Mesendoderm (in vitro differentiated cells): ENCODE results near the gene IL34.
A peak's percentile ranks its signal among the peaks of the same experiment; 100 is the strongest.

Source experiments
- DNase-seq: peaks from one replicate; pipeline ENCODE4 v3.0.0; 2013
- H2AK5ac ChIP-seq: 2 replicates; pipeline ENCODE4 v1.6.1; 2013; ENCODE audit warnings: low read length, inconsistent platforms
- H2BK120ac ChIP-seq: 2 replicates; pipeline ENCODE4 v1.6.1; 2013; ENCODE audit warnings: low read depth, mild to moderate bottlenecking, low read length, moderate library complexity, mixed read lengths
- H2BK15ac ChIP-seq: replicated peaks from 2 replicates; pipeline ENCODE4 v1.6.1; 2013; ENCODE audit warnings: low read depth, mild to moderate bottlenecking, moderate library complexity
- H2BK5ac ChIP-seq: 2 replicates; pipeline ENCODE4 v1.6.1; 2013; ENCODE audit warnings: low read length, inconsistent platforms
- H3K18ac ChIP-seq: 2 replicates; pipeline ENCODE4 v1.6.1; 2013; ENCODE audit warnings: mild to moderate bottlenecking, low read length, mixed read lengths
- H3K23ac ChIP-seq: one replicate; pipeline ENCODE4 v1.6.1; 2013; ENCODE audit warnings: low read length
- H3K27ac ChIP-seq: 2 replicates; pipeline ENCODE4 v1.5.1; 2013; ENCODE audit warnings: low read depth, mild to moderate bottlenecking, inconsistent platforms, low read length, moderate library complexity
- H3K27me3 ChIP-seq: 2 replicates; pipeline ENCODE4 v1.6.1; 2013; ENCODE audit warnings: low read length, control low read depth, mild to moderate bottlenecking, inconsistent platforms; ENCODE audit not compliant: insufficient read depth, poor library complexity
- H3K36me3 ChIP-seq: 2 replicates; pipeline ENCODE4 v1.6.1; 2013; ENCODE audit warnings: low read length, inconsistent platforms; ENCODE audit not compliant: control insufficient read depth, insufficient read depth
- H3K4ac ChIP-seq: one replicate; pipeline ENCODE4 v1.6.1; 2013; ENCODE audit warnings: low read depth, mild to moderate bottlenecking, low read length, moderate library complexity
- H3K4me1 ChIP-seq: 2 replicates; pipeline ENCODE4 v1.6.1; 2013; ENCODE audit warnings: low read depth, low read length, inconsistent platforms; ENCODE audit not compliant: control insufficient read depth
- H3K4me2 ChIP-seq: 2 replicates; pipeline ENCODE4 v1.6.1; 2013; ENCODE audit warnings: low read length
- H3K4me3 ChIP-seq: 2 replicates; pipeline ENCODE4 v1.5.1; 2013; ENCODE audit warnings: mild to moderate bottlenecking, low read length
- H3K56ac ChIP-seq: one replicate; pipeline ENCODE4 v1.6.1; 2013; ENCODE audit warnings: low read length
- H3K79me1 ChIP-seq: 2 replicates; pipeline ENCODE4 v1.6.1; 2013; ENCODE audit warnings: low read length, inconsistent platforms
- H3K79me2 ChIP-seq: 2 replicates; pipeline ENCODE4 v1.6.1; 2013; ENCODE audit warnings: mild to moderate bottlenecking, low read length; ENCODE audit not compliant: control insufficient read depth, insufficient read depth
- H3K9ac ChIP-seq: 2 replicates; pipeline ENCODE4 v1.6.1; 2013; ENCODE audit warnings: low read length, inconsistent platforms
- H4K5ac ChIP-seq: one replicate; pipeline ENCODE4 v1.6.1; 2013; ENCODE audit warnings: low read length
- H4K8ac ChIP-seq: one replicate; pipeline ENCODE4 v1.6.1; 2013; ENCODE audit warnings: low read depth, mild to moderate bottlenecking, control low read depth, low read length, moderate library complexity
- WGBS: extraction: QIAGEN DNeasy Blood & Tissue Kit; methylation state at CpG from one replicate; pipeline ENCODE4 v1.1.7; 2013; ENCODE audit warnings: low lambda C conversion rate, missing lambda C conversion rate; ENCODE audit not compliant: insufficient coverage; ENCODE audit errors: extremely low coverage; 5-methylcytosine and 5-hydroxymethylcytosine counted together

The IL34 gene

DNA sequence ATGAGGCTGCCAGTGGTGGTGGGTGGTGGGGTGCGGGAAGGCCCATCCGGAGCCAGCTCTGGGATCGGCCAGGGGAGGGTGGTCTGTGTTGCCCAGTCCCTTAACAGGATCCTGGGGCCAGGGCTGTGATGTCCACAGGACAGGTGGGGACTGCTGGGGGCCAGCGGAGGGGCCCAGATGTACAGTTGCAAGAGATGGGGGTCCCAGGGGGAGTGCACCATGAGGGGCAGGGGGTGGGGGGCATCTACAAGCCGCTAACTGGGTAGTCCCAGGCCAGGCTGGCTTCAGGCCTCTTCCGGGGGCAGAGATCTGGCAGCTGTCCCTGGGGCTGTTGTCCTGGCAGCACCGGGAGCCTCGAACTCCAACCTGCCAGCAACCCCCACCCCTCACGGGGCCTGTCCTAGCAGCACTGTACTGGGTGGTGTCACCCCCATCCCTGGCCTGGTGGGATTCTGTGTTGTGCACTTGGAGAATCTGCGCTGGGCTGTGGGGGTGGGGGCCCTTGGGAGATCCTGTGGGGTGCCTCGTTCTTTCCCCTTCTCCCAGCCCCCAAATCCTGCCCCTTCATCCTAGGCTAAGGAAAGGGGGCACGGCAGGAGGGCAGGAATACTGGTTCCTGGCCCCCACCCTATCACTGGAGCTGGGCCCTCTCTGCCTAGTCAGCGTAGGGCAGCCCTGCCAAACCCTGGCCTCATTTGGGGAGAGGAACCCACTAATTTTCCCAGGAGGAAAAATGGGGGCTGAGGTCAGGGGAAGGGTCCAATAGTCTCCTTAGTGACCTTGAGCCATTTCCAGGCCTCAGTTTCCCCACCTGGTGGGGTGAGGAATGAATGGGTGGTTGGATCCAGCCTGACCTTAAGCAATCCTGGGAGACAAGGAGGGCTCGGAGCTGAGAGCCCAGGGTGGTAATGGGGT lies 38.0 kb downstream of the IL34 start:
- peak overlapping the region; percentile 34 for H3K9ac ChIP-seq
- no peak overlapping the region for H2AK5ac ChIP-seq
- H3K27me3 ChIP-seq = no peaks in the 10 kb centered on the region
- no peak overlapping the region for H4K8ac ChIP-seq
- H3K56ac ChIP-seq = peak overlapping the region; percentile 84
- no peaks in the 10 kb centered on the region for H3K4me1 ChIP-seq
- WGBS = no CpG with 5 or more reads among the region's 14 CpGs
- peaks cover 2% of the 10 kb centered on the region for H3K79me1 ChIP-seq
- no peak overlapping the region for H2BK15ac ChIP-seq
- H3K79me2 ChIP-seq = no peaks in the 10 kb centered on the region
- H2BK5ac ChIP-seq = no peak overlapping the region
- no peak overlapping the region for H3K23ac ChIP-seq
- peak overlapping the region; percentile 14 for H3K4me2 ChIP-seq
- no peak overlapping the region for H4K5ac ChIP-seq
- H3K27ac ChIP-seq = no peak overlapping the region
- no peaks in the 10 kb centered on the region for H3K36me3 ChIP-seq
- DNase-seq = no peak
- H2BK120ac ChIP-seq = no peak overlapping the region
- no peak overlapping the region for H3K18ac ChIP-seq
- no peak overlapping the region for H3K4ac ChIP-seq
- no peak overlapping the region for H3K4me3 ChIP-seq

DNA sequence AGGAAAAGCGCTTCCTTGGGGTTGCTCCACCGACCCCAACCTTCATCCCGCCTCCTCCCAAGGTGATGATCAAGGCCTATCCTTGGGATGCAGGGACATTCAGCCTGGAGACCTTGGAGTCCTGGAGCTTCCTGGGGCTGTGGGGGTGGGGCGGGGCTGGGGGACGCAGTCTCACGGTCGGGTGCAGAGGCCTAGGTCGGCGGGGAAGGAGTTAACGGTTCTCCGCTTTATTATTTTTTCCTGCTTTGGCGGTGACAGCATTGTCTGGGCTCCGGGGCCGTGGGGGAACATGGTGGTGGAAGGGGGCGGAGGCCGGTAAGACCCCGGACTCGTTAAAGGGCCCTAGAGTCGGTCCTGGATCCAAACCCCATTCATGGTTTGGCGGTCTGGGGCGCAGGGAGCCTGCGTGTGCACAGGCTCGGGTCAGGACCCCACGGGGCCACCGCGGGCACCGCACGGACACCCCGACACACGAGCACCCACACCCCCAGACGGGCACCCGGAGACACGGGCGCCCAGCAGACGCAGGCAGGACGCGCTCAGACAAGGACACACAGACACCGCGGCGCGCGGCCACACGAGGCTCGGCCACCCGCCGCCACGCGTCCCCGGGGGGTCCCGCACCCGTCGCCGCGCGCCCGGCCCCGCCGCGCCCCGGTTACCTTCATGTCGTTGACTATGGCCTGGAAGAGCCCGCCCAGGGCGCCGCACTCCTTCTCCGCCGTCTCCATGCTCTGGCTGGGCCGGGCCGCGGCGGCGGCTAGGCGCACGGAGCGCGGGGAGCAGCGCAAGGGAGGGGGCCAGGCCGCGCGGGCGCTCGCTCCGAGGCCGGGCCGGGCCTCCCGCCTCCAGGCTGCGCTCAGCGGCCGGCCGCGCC lies 38.9 kb downstream of the IL34 start:
- no peaks in the 10 kb centered on the region for H3K4me1 ChIP-seq
- H3K4me3 ChIP-seq = peak overlapping the region; percentile 55

DNA sequence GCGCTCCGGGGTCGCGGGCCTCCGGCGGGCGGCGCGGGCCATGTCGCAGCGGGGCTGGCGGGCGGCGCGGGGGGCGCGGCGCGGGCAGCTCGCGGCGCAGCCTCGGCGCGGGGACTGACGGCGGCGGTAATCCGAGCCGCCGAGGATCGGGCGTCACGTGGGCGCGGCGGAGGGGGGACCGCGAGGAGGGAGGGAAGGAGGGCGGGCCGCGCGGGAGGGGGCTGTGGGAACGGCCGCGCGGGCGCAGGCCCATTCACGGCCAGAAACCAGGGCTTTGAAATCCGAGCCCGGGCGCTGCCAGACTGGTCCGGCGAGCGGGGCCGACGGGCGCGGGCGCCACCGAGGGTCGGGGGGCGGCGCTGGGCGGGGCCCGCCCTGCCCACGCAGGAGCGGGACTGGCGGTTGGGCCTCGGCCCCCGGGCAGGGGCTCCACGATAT lies 39.6 kb downstream of the IL34 start, which contains the start of gene MTSS2:
Gene MTSS2, minus strand, starts transcription at position 116 of the 438 bp plus-strand sequence. CDS start 262 bp downstream, outside the sequence.
- Histone ChIP-seq H3K18ac (peak within 1 kb of the TSS; percentile 22), H3K79me2 (no peaks in the 10 kb centered on the region), H2BK5ac (no peak within 1 kb of the TSS), H3K4ac (peak within 1 kb of the TSS; percentile 17), H3K9ac (peak within 1 kb of the TSS; percentile 78), H3K27me3 (no peaks in the 10 kb centered on the region), H3K36me3 (no peaks in the 10 kb centered on the region), H2BK120ac (no peak within 1 kb of the TSS), H4K5ac (no peak within 1 kb of the TSS), H3K4me1 (no peaks in the 10 kb centered on the region), H3K4me3 (peak within 1 kb of the TSS; percentile 55), H4K8ac (no peak within 1 kb of the TSS), H3K27ac (peak within 1 kb of the TSS; percentile 40), H3K79me1 (peaks cover 2% of the 10 kb centered on the region), H3K23ac (no peak within 1 kb of the TSS), H3K4me2 (peak within 1 kb of the TSS; percentile 79), H3K56ac (peak within 1 kb of the TSS; percentile 84), H2BK15ac (no peak within 1 kb of the TSS), H2AK5ac (no peak within 1 kb of the TSS)
- peak; percentile 84 for DNase-seq
- no CpG with 5 or more reads among the region's 72 CpGs for WGBS

More for the DNA sequence above, 38.9 kb downstream of the IL34 start:
- no peak overlapping the region for H4K5ac ChIP-seq
- peak overlapping the region; percentile 79 for H3K4me2 ChIP-seq
- H3K56ac ChIP-seq = peak overlapping the region; percentile 84
- WGBS = no CpG with 5 or more reads among the region's 90 CpGs
- peaks cover 2% of the 10 kb centered on the region for H3K79me1 ChIP-seq
- peak overlapping the region; percentile 40 for H3K27ac ChIP-seq
- no peaks in the 10 kb centered on the region for H3K27me3 ChIP-seq
- peak overlapping the region; percentile 22 for H3K18ac ChIP-seq
- H2BK120ac ChIP-seq = no peak overlapping the region
- H2AK5ac ChIP-seq = no peak overlapping the region
- no peaks in the 10 kb centered on the region for H3K79me2 ChIP-seq
- H3K4ac ChIP-seq = peak overlapping the region; percentile 17
- peak overlapping the region; percentile 78 for H3K9ac ChIP-seq
- no peak overlapping the region for H2BK15ac ChIP-seq
- no peak overlapping the region for H4K8ac ChIP-seq
- H2BK5ac ChIP-seq = no peak overlapping the region
- H3K23ac ChIP-seq = no peak overlapping the region
- no peaks in the 10 kb centered on the region for H3K36me3 ChIP-seq
- peak; percentile 28 for DNase-seq

DNA sequence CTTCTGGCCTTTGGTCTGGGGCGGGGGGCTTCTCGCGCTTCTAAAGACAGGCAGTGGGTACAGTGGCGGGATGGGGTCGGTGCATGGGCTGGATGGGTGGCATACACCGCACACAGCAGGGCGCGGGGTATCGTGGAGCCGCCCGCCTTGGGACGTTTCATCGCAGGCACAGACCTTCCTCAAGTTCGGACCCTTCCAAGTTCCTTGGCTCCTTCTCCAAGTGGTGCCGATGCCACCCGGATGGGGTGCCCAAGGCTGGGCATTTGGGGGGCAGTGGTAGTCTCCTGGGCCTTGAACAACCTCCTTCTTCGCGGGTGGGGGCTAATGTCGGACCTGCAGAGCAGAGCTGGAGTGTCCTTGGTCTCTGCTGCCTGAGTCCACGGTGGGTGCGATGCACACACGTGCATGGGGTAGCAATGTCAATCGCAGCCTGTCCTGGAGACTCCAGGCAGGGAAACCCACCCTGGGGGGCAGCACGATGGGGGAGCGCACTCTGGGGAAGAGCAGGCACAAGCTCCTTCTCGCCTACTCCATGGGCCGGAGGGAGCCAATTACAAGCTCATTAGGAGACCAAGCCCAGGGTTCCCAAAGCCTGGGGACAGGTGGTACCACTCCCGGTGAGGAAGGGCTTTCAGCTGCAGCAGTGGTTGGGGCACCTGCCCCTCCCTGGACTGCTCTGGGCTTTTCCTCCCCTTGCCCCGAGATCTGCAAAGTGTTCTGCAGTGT lies 40.2 kb downstream of the IL34 start:
- H2BK15ac ChIP-seq = no peak overlapping the region
- no peaks in the 10 kb centered on the region for H3K27me3 ChIP-seq
- no peaks in the 10 kb centered on the region for H3K79me2 ChIP-seq
- peak overlapping the region; percentile 15 for H3K4me2 ChIP-seq
- H3K23ac ChIP-seq = no peak overlapping the region
- no peak for DNase-seq
- no peak overlapping the region for H3K27ac ChIP-seq
- H3K4me1 ChIP-seq = no peaks in the 10 kb centered on the region
- WGBS = no CpG with 5 or more reads among the region's 29 CpGs
- H4K8ac ChIP-seq = no peak overlapping the region
- H3K4ac ChIP-seq = no peak overlapping the region
- no peak overlapping the region for H4K5ac ChIP-seq
- peak overlapping the region; percentile 61 for H3K56ac ChIP-seq
- peaks cover 2% of the 10 kb centered on the region for H3K79me1 ChIP-seq
- no peak overlapping the region for H2AK5ac ChIP-seq
- no peak overlapping the region for H2BK120ac ChIP-seq
- H3K4me3 ChIP-seq = no peak overlapping the region
- H3K36me3 ChIP-seq = no peaks in the 10 kb centered on the region
- no peak overlapping the region for H2BK5ac ChIP-seq
- peak overlapping the region; percentile 19 for H3K18ac ChIP-seq
- H3K9ac ChIP-seq = peak overlapping the region; percentile 44

DNA sequence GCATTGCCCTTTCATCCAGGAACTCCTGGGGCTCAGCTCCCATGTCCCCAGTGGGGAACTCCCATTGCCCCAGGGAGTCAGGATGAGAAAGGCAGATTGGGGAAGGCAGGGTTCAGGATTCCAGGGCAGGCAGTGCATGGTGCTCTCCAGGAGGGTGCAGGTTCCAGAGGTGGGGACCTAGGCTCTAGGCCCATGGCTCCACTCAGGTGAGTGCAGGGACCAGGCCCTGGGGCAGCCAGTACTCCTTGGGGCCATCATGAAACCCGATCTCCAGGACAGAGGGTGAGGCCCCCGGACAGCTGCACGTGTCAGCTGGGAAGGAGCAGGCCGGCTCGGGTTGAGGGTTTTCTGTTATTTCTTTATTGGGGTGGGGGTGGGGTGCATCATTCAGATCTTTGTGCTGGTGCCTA lies 40.7 kb downstream of the IL34 start:
- H3K18ac ChIP-seq = no peak overlapping the region
- H3K36me3 ChIP-seq = no peaks in the 10 kb centered on the region
- H3K4me2 ChIP-seq = no peak overlapping the region
- no CpG with 5 or more reads among the region's 5 CpGs for WGBS
- H3K4me1 ChIP-seq = no peaks in the 10 kb centered on the region
- no peak overlapping the region for H4K8ac ChIP-seq
- H3K79me1 ChIP-seq = peaks cover 2% of the 10 kb centered on the region
- H3K79me2 ChIP-seq = no peaks in the 10 kb centered on the region
- no peak overlapping the region for H3K9ac ChIP-seq
- no peak overlapping the region for H3K4ac ChIP-seq
- no peak overlapping the region for H2BK120ac ChIP-seq
- H2BK5ac ChIP-seq = no peak overlapping the region
- no peak overlapping the region for H2AK5ac ChIP-seq
- H3K27ac ChIP-seq = no peak overlapping the region
- no peaks in the 10 kb centered on the region for H3K27me3 ChIP-seq
- no peak overlapping the region for H3K23ac ChIP-seq
- no peak overlapping the region for H4K5ac ChIP-seq
- DNase-seq = no peak
- no peak overlapping the region for H3K56ac ChIP-seq
- no peak overlapping the region for H2BK15ac ChIP-seq
- no peak overlapping the region for H3K4me3 ChIP-seq
